SU-DHL-6 (cell line): ENCODE data around the gene SIK2.

ENCODE experiments used
- H2AFZ ChIP-seq: fragments of 200-600 bp; sonication (generic); 2 replicates; pipeline ENCODE4 v1.6.1; 2014; ENCODE audit warnings: low read depth, mild to moderate bottlenecking, moderate library complexity, mixed read lengths, antibody characterized with exemption, low read length; ENCODE audit not compliant: severe bottlenecking
- H3F3A ChIP-seq: fragments of 200-600 bp; shearing (Covaris generic); 2 replicates; pipeline ENCODE4 v1.6.0; 2016; ENCODE audit warnings: antibody characterized with exemption, mild to moderate bottlenecking; ENCODE audit not compliant: insufficient read depth
- H3K27ac ChIP-seq: fragments of 200-600 bp; sonication (generic); 2 replicates; pipeline ENCODE4 v1.5.1; 2016; ENCODE audit warnings: low read depth, mild to moderate bottlenecking, low read length, moderate library complexity, mixed read lengths
- H3K27me3 ChIP-seq: fragments of 200-600 bp; sonication (generic), shearing (Covaris generic); 2 replicates; pipeline ENCODE4 v1.6.0; 2014; ENCODE audit warnings: mild to moderate bottlenecking, low read length
- H3K36me3 ChIP-seq: fragments of 200-600 bp; sonication (generic); 2 replicates; pipeline ENCODE4 v1.6.1; 2014; ENCODE audit warnings: mild to moderate bottlenecking, low read length, mixed read lengths
- H3K4me2 ChIP-seq: fragments of 300-600, 200-600 bp; shearing (Covaris generic), sonication (generic); 2 replicates; pipeline ENCODE4 v1.6.0; 2014; ENCODE audit warnings: low read length, low read depth, mild to moderate bottlenecking; ENCODE audit not compliant: poor library complexity, severe bottlenecking
- H3K4me3 ChIP-seq: fragments of 200-600 bp; sonication (generic); 2 replicates; pipeline ENCODE4 v1.5.1; 2014; ENCODE audit warnings: antibody characterized with exemption, low read length, mild to moderate bottlenecking, mixed read lengths; ENCODE audit not compliant: insufficient read depth, poor library complexity, severe bottlenecking
- H3K79me2 ChIP-seq: fragments of 200-600 bp; sonication (generic); 2 replicates; pipeline ENCODE4 v1.6.1; 2014; ENCODE audit warnings: mild to moderate bottlenecking, low read length, moderate library complexity; ENCODE audit not compliant: insufficient read depth
- H3K9ac ChIP-seq: fragments of 200-600 bp; sonication (generic); 2 replicates; pipeline ENCODE4 v1.7.0; 2014; ENCODE audit warnings: mild to moderate bottlenecking, low read length
- H3K9me2 ChIP-seq: fragments of 200-600 bp; sonication (generic); replicated peaks from 2 replicates; pipeline ENCODE4 v1.6.1; 2014; ENCODE audit warnings: low read length; ENCODE audit not compliant: insufficient read depth
- H3K9me3 ChIP-seq: fragments of 200-600 bp; sonication (generic); 2 replicates; pipeline ENCODE4 v1.6.1; 2014; ENCODE audit warnings: low read length, mixed read lengths; ENCODE audit not compliant: insufficient read depth
- H4K20me1 ChIP-seq: fragments of 200-600 bp; sonication (generic); 2 replicates; pipeline ENCODE4 v1.6.1; 2014; ENCODE audit warnings: low read depth, mild to moderate bottlenecking, antibody characterized with exemption, low read length, moderate library complexity, mixed read lengths
- EZH2phosphoT487 ChIP-seq: fragments of 200-600 bp; sonication (generic), shearing (Covaris generic); conservative IDR thresholded peaks from 2 replicates; pipeline ENCODE4 v1.6.1; 2018; ENCODE audit warnings: mild to moderate bottlenecking, antibody characterized with exemption, low read length, moderate library complexity, mixed read lengths
- TF ChIP-seq, protein P1 (sequence below): fragments of 200-600 bp; sonication (generic); IDR thresholded peaks from one replicate; pipeline ENCODE4 v1.5.1; 2017; ENCODE audit warnings: antibody characterized with exemption, mild to moderate bottlenecking, low read length, moderate library complexity; ENCODE audit not compliant: insufficient read depth, poor library complexity, severe bottlenecking

The SIK2 gene

DNA sequence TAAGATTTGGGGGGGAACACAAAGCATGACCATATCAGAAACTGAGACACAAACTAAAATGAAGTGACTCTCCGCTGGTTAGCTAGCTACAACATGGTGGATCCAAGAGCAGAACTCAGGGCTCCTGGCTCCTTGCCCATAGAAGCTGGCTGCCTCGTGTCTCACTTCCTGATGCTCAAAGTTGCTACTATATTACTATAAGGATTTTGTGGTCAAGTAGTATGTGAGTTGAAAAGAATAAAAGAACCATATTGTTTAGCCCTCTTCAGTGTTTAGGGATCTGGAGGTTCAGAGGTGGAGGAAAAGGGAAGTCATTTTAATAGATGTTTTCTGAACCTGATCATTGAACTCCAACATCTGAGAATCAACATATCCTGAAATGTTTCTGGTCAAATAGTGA, 16.9 kb upstream of the SIK2 start:
- H3K27ac ChIP-seq = no peak overlapping the region

GRCh38 chr11:111586388-111586831, 15.8 kb upstream of the SIK2 start:
- Histone ChIP-seq H3K79me2 (no peaks in the 10 kb centered on the region), H3K9me3 (no peaks in the 10 kb centered on the region), H3K36me3 (no peaks in the 10 kb centered on the region), H3K4me3 (no peak overlapping the region), H3K27me3 (no peaks in the 10 kb centered on the region), H3K27ac (no peak overlapping the region), H3F3A (no peaks in the 10 kb centered on the region), H3K9ac (no peak overlapping the region), H3K9me2 (no peaks in the 10 kb centered on the region), H3K4me2 (no peak overlapping the region), H4K20me1 (no peaks in the 10 kb centered on the region), H2AFZ (no peak overlapping the region)
- no peak for TF ChIP-seq EZH2phosphoT487
- TF ChIP-seq, protein P1, sequence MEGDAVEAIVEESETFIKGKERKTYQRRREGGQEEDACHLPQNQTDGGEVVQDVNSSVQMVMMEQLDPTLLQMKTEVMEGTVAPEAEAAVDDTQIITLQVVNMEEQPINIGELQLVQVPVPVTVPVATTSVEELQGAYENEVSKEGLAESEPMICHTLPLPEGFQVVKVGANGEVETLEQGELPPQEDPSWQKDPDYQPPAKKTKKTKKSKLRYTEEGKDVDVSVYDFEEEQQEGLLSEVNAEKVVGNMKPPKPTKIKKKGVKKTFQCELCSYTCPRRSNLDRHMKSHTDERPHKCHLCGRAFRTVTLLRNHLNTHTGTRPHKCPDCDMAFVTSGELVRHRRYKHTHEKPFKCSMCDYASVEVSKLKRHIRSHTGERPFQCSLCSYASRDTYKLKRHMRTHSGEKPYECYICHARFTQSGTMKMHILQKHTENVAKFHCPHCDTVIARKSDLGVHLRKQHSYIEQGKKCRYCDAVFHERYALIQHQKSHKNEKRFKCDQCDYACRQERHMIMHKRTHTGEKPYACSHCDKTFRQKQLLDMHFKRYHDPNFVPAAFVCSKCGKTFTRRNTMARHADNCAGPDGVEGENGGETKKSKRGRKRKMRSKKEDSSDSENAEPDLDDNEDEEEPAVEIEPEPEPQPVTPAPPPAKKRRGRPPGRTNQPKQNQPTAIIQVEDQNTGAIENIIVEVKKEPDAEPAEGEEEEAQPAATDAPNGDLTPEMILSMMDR = peak; percentile 56

More for the DNA sequence above, 16.9 kb upstream of the SIK2 start:
- Histone ChIP-seq H3K27me3 (no peaks in the 10 kb centered on the region), H3K4me2 (no peak overlapping the region), H3K9me2 (no peaks in the 10 kb centered on the region), H4K20me1 (no peaks in the 10 kb centered on the region), H3K36me3 (no peaks in the 10 kb centered on the region), H3K9me3 (no peaks in the 10 kb centered on the region), H3F3A (no peaks in the 10 kb centered on the region), H3K9ac (no peak overlapping the region), H2AFZ (no peak overlapping the region), H3K4me3 (no peak overlapping the region), H3K79me2 (no peaks in the 10 kb centered on the region)
- TF ChIP-seq, protein P1 = no peak
- TF ChIP-seq EZH2phosphoT487 = no peak

DNA sequence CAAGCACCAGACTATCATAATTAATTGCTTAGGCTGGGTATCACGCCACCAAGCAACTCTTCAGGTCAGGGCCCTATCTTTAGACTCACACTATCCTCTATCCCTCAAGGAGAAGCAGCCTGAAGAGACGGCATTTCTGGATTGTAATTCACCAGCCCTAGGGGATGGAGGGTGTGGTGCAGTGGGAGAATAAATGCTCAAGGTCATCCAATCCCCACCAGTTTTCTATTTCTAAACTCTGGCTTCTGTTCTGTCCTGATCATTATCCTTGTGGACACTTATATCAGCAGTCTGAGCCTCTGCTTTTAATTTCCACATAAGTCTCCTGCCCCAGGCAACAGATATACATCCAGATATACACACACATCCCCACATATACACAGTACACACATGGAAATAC, 13.1 kb upstream of the SIK2 start:
- Histone ChIP-seq H3K36me3 (no peaks in the 10 kb centered on the region), H3K4me2 (no peak overlapping the region), H3K9ac (no peak overlapping the region), H4K20me1 (no peaks in the 10 kb centered on the region), H3K9me2 (no peaks in the 10 kb centered on the region), H3K27ac (no peak overlapping the region), H3K27me3 (no peaks in the 10 kb centered on the region), H3K79me2 (no peaks in the 10 kb centered on the region), H3K4me3 (no peak overlapping the region), H3K9me3 (no peaks in the 10 kb centered on the region), H3F3A (no peaks in the 10 kb centered on the region), H2AFZ (no peak overlapping the region)
- TF ChIP-seq EZH2phosphoT487 = no peak
- TF ChIP-seq, protein P1 = no peak
